Loucy (cell line): ENCODE data around the gene RCL1.

Experiments
- CTCF ChIP-seq: fragments of 200-600 bp; sonication (generic); conservative IDR thresholded peaks from 2 replicates; pipeline ENCODE4 v1.5.1; 2014; ENCODE audit warnings: mild to moderate bottlenecking, antibody characterized with exemption, low read length
- EZH2phosphoT487 ChIP-seq: fragments of 200-600 bp; IDR thresholded peaks from 2 replicates; pipeline ENCODE4 v1.6.1; 2018; ENCODE audit warnings: antibody characterized with exemption, mild to moderate bottlenecking, moderate library complexity, borderline replicate concordance

GRCh38 chr9:4865681-4866080 lies 72.9 kb downstream of the RCL1 start:
- TF ChIP-seq CTCF (no peak), EZH2phosphoT487 (no peak)
